ENCODE measurements around the gene SEMA6B.
"Not testable (repeated sequence)": the region's sequence is repeated elsewhere in the genome, so short reads cannot be mapped to it uniquely, and the experiment has no call there.

SEMA6B gene

DNA sequence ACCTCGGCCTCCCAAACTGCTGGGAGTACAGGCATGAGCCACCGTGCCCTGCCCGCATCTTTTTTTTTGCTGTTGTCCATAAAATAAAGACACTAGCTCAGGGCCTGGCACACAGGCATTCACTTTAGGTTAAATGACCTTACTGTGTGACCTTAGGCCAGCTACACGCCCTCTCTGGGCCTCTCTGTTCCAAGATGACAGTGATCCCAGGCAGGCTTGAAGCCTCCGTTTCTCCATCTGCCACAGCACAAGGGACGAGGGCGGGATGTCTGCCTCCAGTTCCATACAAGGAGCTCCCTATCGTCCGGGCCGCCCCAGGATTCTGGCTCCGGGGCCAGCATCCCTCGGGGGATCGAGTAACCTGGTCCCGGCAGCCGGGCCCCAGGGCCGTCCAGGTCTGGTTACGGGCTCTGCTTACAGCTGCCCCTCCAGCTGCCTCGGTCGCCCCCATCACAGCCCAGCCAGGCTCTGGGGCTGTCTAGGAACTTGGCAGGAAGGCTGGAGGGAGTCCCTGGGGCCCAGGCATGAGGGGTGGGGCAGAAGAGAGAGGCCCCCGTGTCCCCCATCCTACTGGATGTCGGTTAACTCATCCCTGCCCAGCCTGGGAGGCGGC, 11.9 kb upstream of the SEMA6B start:
- no peak for DNase-seq

DNA sequence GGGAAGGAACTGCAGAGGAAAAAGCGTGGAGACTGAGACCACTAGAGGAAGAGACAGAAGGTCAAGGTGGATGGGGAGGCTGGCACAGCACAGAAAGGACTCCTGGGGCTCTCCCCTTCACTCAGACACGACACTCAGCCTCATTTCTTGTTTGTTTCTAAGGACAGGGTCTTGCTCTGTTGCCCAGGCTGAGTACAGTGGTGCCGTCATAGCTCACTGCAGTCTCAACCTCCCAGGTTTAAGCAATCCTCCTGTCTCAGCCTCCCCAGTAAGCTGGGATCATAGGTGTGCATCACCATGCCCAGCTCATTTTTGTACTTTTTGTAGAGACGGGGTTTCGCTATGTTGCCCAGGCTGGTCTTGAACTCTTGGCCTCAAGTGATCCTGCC, 11.4 kb upstream of the SEMA6B start:
- DNase-seq, result no peak

DNA sequence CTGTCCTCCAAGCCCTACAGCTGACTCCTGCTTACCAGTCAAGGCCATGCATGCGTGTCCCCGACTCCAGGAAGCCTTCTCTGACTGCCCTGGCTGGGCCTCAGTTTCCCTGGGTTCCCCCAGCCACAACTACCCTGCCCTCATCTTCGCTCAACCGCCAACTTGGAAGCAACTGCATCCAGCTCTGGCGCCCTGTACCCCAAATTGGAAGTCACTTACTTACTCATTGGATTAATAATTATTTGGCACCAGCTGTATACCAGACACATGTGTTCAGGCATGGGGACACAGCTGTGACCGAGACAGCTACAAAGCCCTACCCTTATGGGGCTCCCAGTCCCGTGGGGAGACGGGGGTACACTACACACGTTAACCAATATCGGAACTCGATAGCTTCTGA, 10.9 kb upstream of the SEMA6B start:
- no peak for DNase-seq

DNA sequence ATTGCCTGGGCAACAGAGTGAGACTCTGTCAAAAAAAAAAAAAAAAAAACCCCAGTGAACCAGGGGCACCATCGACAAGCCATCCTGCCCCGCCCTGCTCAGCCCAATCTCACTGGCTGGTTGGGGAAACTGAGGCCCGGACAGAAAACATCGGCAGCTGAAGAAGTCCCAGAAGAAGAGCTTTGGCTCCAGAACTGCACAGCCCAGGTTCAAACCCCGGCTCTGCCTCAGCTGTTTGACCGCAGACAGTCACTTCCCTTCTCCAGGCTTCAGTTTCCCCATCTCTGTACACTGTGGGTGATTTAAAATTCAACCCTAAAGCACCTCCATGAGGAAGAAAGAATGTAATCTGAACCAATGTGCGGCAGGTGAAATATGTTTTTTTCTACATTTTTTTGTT, 9.4 kb upstream of the SEMA6B start:
- no peak for DNase-seq

DNA sequence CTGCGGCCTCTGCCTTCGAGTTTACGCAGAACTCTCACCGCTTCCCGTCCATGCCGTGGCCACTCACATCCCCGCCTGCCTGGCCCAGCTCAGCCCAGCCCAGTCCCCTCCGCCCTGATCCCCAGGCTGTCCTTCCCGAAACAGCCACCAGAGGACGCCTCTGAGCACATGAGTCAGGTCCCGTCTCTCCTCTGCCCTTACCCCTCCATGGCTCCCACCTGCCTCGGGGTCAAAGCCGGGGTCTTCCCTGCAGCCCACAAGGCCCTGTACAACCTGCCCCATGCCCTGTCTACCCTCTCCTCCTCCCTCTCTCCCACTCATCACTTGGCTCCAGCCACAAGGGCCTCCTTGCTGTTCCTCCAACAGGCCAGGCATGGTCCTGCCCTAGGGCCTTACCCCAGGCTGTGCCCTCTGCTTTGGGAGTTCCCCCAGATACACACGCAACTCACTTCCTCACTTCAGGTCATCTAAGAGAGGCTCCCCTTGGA, 8.1 kb upstream of the SEMA6B start:
- DNase-seq, result peak; percentile 60

DNA sequence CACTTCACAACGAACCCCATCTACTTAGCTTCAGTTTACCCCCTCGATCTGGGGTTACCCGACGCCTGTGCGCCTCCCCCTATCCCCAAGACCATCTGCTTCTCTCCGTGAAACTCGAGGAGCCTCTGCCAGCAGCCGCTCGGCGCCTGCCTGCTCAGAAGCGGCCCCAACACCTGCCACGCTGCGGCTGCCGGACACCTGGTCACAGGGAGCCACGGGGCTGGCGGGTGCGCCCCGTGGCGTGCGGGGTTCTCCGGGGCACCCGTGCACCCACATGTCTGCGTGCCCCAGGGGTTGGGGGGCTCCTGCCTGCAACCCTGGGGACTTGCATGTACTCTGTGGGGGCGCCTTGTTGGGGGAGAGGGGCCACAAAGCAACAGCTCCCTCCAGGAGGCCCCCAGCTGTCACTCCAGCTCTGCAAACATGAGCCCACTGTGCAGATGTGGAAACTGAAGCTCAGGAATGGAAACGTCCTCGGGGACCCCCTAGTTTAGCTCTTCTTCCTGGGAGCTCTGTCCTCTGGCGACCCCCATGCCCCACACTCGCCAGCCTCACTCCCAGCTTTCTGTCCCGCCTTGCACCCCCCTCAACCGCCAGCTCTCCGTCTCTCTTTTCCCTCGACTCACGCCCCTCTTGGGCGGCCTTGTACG, 7.0 kb upstream of the SEMA6B start:
- DNase-seq, result no peak

DNA sequence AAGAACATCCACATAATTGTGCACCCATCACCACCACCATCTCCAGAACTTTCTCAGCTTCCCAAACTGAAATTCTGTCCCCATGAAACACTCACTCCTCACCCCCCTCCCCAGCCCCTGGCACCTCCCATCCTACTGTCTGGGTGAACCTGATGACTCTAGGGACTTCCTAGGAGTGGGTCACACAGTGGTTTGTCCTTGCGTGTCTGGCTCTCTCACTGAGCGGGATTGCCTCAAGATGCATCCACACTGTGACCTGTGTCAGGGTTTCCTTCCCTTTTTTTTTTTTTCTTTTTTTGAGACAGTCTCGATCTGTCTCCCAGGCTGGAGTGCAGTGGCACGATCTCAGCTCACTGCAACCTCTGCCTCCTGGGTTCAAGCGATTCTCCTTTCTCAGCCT, 4.1 kb upstream of the SEMA6B start:
- DNase-seq, result not testable (repeated sequence)

DNA sequence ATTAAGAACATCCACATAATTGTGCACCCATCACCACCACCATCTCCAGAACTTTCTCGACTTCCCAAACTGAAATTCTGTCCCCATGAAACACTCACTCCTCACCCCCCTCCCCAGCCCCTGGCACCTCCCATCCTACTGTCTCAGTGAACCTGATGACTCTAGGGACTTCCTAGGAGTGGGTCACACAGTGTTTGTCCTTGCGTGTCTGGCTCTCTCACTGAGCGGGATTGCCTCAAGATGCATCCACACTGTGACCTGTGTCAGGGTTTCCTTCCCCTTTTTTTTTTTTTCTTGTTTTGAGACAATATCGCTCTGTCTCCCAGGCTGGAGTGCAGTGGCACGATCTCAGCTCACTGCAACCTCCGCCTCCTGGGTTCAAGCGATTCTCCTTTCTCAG, 2.6 kb upstream of the SEMA6B start:
- not testable (repeated sequence) for DNase-seq

DNA sequence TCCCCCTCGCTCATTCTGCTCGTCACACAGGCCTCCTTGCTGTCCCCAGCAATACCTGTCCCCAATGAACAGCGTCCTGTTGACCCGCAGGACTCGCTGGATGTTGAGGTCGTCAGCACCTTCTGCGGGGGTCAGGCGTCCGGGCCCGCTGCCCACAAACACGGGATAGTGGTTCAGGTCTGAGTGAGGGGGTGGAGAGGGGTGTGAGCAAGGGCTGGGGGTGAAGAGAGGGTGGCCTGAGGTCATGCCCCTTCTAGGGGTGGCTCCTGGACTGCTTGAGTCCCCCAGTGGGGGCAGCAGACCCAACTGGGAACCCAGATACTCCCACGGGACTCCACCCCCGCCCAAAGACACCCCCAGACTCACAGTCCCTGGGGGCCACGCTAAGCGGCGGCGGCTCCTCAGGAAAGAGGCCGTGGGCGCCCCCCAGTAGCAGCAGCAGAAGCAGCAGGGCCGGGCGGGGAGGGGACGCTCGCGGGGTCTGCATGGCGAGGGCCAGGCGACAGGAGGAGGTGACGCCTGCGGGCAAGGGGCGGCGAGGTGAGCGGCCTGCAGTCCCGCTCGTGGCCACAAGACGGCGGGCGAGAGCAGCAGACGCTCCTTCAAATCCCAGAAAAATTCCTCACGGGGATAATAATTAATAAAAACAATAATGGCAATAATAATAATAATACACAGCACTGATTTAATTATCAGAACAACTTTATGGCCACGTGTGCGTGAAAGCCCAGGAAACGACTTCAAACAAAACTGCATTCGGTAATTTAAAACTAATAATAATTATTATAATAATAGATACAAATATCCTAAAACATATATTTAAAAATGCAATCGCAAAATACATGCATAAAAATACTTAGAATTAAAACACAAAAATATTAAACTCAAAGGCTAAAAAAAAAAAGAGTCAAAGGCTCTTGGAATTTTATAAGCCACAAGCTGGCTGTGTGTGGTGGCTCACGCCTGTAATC, 1.2 kb downstream of the SEMA6B start:
- DNase-seq, result no peak

DNA sequence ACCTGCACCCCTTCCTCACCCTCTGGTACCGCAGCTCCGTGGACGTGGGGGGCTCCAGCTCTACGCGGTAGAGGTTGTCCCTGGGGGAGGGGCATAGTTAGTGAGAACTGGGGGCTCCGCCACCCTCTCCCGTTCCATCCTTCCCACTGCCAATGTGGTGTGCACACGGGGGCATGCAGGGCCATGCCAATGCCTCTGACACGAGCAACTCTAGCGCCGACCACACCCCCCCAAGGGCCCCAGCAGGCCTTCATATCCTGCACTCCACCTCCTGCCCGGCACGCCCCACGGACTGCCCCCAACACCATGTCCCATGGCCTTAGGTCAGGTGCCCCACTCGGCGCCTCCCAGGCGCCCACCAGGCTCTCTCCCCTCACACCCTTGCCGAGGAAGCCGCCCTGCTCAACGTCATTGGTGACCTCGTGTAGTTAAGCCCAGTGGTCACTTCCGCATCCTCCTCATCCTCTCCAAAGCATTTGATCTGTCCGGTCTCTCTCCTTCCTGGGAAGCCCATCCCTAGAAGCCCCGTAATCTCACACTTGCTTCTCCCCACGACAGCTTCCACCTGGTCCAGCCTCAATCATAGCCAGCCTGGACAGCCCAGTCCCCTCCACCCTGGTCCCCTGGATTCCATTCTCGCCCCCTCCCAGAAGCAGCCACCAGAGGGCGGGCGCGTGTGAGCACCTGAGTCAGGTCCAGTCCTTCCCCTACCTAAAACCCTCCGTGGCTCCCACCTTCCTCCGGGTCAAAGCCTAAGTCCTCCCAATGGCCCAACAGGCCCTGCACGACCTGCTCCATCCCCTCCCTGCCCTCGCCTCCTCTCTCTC, 2.1 kb downstream of the SEMA6B start:
- no peak for DNase-seq

DNA sequence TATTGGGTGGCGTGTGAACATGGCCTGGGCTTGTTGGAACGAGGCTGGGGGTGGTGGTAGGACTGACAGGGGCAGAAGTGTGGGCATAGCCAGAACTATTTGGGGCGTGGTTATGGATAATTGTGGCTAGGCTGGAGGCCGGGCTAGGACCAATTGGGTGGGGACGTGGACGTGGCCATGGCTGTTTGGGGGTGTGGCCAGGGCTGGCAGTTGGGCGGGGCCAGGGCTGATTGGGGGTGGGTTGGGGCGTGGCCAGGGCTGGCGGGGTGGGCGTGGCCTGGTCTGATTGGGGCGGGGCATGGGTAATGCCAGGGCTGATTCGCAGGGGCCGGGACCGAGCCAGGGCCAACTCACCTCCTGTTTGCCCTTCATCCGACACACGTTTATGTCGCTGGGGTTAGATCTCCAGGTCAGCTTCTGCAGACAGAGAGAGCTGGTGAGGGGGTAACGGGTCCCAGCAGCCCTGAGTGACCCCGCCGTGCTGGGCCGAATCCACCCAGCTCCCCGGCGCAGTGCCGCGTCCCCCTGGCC, 2.8 kb downstream of the SEMA6B start:
- DNase-seq, result no peak

DNA sequence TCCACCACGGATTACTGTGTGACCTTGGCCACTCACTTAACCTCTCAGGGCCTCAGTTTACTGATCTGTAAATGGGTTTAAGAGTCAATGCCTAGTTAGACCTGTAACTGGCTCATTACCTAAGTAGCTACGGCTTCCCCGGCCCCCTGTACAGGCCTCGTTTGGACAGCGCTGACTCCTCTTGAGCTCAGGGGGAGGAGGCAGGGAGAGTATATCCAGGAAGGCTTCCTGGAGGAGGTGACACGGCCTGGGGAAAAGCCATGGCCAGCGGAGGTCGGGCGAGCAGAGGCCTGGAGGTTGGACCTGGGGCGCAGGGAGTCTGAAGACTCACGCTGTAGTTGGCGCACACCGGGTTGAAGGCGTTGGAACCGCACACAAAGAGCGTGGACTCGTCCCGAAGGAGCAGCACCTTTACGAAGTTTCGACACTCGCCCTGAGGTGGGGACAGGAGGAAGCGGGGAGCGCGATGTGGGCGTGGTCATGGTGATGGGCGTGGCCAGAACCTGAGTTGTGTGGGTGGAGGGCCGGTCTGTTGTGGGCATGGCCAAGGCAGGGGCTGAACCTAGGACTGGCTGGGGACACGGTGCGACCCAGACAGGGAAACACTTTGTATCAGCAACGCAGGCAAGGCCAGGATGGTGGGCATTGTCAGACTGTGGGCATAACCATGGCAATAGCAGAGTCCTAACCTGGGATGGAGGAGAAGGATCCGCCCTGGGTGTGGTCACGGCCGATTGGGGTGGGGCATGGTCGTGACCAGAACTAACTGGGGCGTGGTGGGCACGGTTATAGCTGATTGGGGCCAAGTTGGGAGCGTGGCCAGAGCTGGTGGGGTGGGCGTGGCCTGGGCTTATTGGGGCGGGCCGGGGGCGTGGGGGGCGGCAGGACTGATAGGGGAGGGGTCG, 3.6 kb downstream of the SEMA6B start:
- DNase-seq, result no peak

DNA sequence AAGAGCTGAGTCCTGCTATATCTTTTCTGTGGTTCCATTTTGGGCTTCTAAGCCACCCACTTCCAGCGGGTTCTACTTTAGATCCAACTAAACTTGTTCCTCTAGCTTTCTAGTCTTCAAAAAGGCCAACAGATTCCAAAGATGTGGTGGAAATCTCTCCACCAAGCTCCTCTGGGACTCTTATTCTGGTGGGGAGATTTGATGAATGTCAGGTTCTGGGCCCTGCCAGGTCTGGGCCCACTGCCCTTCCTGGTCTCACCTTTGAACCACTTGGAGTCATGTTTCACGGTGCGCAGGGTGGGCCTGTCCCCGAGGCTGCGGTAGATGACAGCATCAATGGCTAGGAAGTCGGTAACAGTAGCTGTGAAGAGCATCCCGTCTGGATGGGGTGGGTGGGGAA, 4.8 kb downstream of the SEMA6B start:
- DNase-seq, result no peak

DNA sequence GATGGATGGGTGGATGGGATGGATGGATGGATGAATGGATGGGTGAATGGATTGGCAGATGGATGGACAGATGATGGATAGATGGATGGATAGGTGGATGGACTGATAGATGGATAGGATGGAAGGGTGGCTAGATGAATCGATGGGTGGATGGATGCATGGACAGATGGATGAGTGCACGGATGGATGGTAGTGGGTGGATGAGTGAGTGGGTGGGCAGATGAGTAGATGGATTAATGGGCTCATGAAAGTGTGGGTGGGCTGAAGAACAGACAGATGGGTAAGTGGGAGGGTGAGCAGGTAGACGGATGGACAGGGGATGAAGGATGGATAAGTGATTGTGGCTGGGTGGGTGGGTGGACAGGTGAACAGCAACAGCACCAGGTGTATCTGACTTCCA, 5.7 kb downstream of the SEMA6B start:
- DNase-seq, result no peak

DNA sequence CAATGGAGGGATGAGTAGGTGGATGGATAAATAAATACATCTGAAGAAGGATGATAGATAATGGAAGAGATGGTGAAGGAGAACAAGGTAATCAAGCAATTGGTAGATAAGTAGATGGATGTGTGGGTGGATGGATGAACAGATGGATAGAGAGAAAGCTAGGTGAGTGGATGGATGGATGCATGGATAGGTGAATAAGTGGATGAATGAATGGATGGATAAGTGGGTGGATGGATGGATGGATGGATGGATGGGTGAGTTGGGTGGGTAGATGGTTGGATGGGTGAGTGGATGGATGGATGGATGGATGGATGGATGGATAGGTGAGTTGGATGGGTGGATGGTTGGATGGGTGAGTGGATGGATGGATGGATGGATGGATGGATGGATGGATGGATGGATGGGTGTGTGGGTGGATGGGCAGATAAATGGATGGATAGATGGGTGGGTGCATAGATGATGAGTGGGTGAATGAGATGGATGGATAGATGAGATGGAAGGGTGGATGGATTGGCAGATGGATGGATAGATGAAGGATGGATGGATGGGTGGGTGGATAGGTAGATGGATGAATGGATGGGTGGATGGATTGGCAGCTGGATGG, 6.3 kb downstream of the SEMA6B start:
- no peak for DNase-seq

DNA sequence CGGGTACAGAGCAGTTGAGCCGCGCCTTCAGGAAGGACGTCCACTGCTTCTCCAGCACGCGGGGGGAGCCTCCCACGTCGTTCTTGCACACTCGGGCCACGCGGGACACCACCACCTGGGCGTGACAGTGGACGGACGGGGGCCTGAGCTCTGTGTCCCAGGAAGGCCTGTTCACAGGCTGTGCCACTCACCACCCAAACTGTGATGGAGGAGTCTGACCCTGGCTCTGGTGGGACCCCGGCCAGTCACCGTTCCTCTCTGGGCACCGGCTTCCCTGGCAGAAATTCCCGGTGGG, 7.0 kb downstream of the SEMA6B start:
- no peak for DNase-seq

DNA sequence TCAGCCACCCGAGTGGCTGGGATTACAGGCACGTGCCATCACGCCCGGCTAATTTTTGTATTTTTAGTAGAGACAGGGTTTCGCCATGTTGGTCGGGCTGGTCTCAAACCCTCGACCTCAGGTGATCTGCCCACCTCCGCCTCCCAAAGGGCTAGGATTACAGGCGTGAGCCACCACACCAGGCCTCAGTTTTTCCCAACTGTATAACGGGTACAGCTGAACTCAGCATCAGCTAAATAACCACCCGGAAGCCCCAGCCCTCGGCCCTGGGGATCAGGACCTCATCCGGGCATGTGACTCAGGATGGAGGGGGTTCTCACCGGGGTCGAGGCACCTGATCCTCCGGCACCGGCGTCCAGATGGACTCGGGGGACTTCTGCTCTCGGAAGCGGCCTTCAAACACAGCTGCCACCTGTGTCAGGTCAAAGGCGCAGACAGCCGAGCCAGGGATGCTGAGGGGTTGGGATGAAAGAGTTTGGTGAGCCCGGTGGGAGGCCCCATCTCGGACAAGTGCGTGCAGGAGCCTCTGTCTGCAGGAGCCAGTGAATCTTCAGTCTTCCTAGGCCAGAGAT, 8.9 kb downstream of the SEMA6B start:
- DNase-seq, result no peak

DNA sequence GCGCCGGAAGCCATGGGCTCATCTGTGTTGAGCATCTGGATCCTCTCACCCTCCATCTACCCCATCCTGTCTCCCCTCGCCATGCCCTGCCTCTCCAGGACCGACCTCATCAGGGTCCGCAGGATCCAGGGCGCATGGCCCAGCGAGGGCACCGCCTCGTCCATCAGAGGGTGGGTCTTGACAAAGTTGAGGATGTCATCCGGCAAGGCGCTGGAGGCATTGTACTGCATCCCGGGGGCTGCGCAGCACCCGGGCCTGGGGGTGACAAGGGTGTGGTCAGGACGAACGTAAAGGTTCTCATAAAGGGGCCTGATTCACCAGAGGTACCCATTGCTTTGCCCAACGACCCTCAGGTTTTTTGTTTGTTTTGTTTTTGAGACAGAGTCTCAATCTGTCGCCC, 9.5 kb downstream of the SEMA6B start:
- no peak for DNase-seq

DNA sequence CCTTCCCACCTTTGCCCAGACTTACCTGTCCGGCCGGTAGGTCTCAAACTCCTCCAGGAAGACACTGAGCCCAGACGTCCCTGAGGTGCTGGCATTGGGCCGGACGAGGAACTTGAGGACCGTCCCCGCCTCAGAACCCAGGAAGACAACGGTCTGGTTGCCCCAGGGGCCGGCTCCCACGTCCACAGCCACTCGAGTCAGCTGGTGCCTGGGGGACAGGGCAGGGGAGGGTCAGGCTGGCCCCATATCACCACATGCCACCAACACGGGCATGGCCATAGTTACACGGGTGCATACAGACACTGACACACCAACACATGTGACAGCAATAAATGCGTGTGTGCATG, 11.3 kb downstream of the SEMA6B start:
- no peak for DNase-seq

DNA sequence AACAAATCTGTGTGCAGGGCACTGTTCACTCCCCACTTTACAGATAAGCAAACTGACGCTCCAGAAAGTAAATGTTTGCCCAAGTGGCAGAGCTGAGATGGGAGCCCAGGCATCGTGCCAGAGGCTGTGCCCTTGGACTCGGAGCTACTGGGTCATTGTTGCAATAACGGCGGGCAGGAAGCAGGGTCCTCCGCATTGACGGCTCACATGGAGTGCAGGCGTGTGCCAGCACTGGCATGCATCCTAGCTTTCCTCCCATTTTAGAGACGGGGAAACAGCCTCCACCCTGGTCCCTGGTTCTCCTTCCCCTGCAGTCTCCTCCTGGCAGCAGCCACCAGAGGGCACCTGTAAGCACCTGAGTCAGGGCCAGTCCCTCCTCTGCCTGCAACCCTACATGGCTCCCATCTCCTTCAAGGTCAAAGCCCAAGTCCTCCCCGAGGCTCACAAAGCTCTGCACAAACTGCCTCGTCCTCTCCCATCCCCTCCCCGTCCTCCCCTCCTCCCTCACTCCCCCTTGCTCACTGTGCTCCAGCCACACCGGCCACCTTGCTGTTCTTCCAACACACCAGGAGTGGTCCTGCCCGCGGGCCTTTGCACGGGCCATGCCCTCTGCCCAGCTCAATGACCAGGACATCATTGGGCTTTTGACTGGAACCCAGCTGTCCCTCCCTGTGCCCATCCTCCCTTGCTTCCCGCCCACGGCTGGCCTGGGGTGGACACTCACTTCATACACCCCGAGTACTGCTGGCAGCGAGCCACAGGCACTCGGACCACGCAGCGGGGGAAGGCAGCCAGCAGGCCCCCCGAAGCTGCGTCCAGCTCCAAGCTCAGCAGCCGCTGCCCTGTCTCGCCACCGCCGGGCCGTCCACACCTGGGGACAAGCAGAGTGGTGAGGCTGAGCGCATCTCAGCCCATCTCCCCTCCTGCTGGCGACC, 11.9 kb downstream of the SEMA6B start:
- DNase-seq, result no peak

All from CD4-positive, alpha-beta T cell treated with Interleukin-12 subunit alpha and Interleukin-12 subunit beta, for 1 hour (primary cell).